SH-SY5Y (cell line): ENCODE measurements around the gene RAB40A.

ENCODE experiments used
- GATA2 ChIP-seq: IDR thresholded peaks from 2 replicates; pipeline ENCODE4 v1.6.1; 2011; ENCODE audit warnings: mild to moderate bottlenecking, low read depth, low read length
- GATA3 ChIP-seq: IDR thresholded peaks from 2 replicates; pipeline ENCODE4 v1.6.1; 2011; ENCODE audit warnings: low read depth, mild to moderate bottlenecking, low read length, moderate library complexity

Gene RAB40A

GRCh38 chrX:103503163-103503852 is 16.0 kb downstream of the RAB40A start:
- TF ChIP-seq GATA3 (peak; percentile 92), GATA2 (peak; percentile 94)

DNA sequence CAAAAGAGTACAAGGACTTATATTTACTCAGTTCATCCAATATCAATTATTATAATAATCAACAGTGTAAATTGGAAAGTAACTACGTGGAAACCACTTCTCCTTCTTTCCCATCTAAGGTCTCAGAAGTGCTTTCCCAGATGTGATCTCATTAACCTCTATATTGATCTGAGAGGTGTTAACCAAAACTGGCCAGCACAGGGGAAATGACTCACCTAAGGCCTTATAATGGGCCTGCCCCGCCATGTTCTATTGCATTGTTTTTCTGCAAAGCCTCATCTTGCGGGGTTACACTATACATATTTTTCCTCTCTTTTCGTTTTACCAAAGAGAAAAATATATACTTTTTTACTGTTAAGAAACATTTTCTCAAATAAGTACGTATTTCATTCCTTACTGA is 20.5 kb downstream of the RAB40A start:
- no peak for TF ChIP-seq GATA2
- TF ChIP-seq GATA3 = no peak

- TF ChIP-seq GATA3 (no peak), GATA2 (no peak)
These were observed 23.5 kb downstream of the RAB40A start for GRCh38 chrX:103495786-103496185.

GRCh38 chrX:103488794-103489193 is 30.5 kb downstream of the RAB40A start:
- TF ChIP-seq GATA3 (no peak), GATA2 (no peak)

- TF ChIP-seq GATA2 = no peak
- no peak for TF ChIP-seq GATA3
These were observed 31.0 kb downstream of the RAB40A start for GRCh38 chrX:103488332-103488731.

- TF ChIP-seq GATA2 = peak; percentile 59
- no peak for TF ChIP-seq GATA3
These were observed 35.6 kb downstream of the RAB40A start for GRCh38 chrX:103483720-103484119.

DNA sequence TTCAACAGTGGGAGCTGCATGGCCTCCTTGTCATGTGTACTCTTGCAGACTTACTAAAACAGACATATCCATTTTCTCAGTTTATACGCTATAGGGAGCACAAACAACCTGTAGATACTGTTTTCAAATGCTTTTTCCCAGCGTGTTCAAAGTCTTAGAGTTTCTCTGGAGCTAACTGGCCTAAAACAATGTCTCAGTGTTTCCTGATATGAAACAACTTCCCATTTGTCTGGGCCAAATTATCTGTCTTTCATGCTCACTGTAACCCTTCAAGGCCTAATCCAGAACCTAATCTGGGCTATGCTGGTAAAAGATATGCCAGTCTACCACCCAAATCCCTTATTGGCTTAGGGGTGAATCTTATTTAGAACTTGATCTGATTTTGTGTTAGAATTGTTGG is 38.8 kb downstream of the RAB40A start:
- TF ChIP-seq GATA2 (no peak), GATA3 (no peak)

- TF ChIP-seq GATA3 (no peak), GATA2 (no peak)
These were observed 41.8 kb downstream of the RAB40A start for GRCh38 chrX:103477496-103477895.

GRCh38 chrX:103475381-103475780 is 43.9 kb downstream of the RAB40A start:
- TF ChIP-seq GATA3 = no peak
- no peak for TF ChIP-seq GATA2

GRCh38 chrX:103467887-103468286 is 51.4 kb downstream of the RAB40A start:
- TF ChIP-seq GATA2 (no peak), GATA3 (no peak)

DNA sequence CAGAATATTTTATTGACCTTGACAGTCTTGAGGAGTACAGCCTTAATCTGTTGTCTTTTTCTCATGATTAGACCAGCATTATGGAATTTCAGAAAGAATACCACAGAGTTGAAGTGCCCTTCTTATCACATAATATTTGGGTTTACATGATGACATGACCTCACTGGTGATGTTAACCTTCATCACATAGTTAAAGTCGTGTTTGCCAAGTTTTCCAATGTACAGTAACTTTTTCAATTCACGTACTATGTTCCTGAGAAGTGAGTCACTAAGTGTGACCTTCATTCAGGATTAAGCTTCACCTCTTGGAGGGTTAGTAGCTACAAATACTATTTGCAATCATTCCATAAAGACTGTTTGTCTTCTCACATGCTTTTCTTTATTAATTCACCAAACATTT is 52.1 kb downstream of the RAB40A start:
- TF ChIP-seq GATA3 (no peak), GATA2 (no peak)

- TF ChIP-seq GATA3 = no peak
- no peak for TF ChIP-seq GATA2
These were observed 54.5 kb downstream of the RAB40A start for GRCh38 chrX:103464774-103465117.

GRCh38 chrX:103464072-103464773 is 55.1 kb downstream of the RAB40A start:
- no peak for TF ChIP-seq GATA2
- no peak for TF ChIP-seq GATA3

DNA sequence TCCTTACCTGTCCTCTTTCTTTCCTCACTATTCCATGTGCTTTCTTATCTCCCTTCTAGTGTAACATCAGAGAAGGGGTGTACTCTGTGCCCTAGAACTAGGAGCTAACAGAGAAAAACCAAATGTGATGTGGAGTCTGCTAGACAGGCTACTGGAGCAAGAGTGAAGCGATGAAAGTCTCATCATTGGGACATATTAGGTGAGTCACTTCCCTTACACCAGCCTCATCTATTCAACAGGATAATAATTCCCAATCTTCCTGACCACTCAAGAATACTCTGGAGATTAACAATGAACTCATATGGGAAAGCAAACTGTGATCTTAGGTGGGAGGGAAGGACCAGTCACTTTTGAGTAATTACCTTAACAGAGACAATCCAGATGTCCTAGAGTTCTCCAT is 58.1 kb downstream of the RAB40A start:
- no peak for TF ChIP-seq GATA3
- TF ChIP-seq GATA2 = no peak

GRCh38 chrX:103453655-103454054 is 65.6 kb downstream of the RAB40A start:
- no peak for TF ChIP-seq GATA2
- TF ChIP-seq GATA3 = no peak
